Spleen (tissue), 13 donors: ENCODE results near the gene ATF6. TPM values are rescaled to one million over a fixed set of nuclear protein-coding genes. Genes with fewer than 3 reads are reported as not detected.

Experiments used
- DNase-seq: peaks from one replicate; pipeline ENCODE4 v3.0.0-alpha.2; 2020
- H3K27ac ChIP-seq, 8 donors: fragments of 200-600 bp; sonication (generic) in 7 of 8; 1 replicate in 4 of 8; 2 replicates in 4 of 8; pipeline versions ENCODE4 v1.5.0 to v1.8.0; 2016 to 2021; ENCODE audit warnings: inconsistent platforms in 4 of 8, mild to moderate bottlenecking in 4 of 8, moderate library complexity in 1 of 8
- H3K27me3 ChIP-seq, 7 donors: fragments of 200-600 bp; sonication (generic) in 6 of 7; replicated peaks in 1 of 7; 1 replicate in 4 of 7; 2 replicates in 3 of 7; pipeline versions ENCODE4 v1.5.0 to v1.8.0; 2016 to 2021; ENCODE audit warnings: inconsistent platforms in 3 of 7, mild to moderate bottlenecking in 1 of 7
- H3K36me3 ChIP-seq, 6 donors: fragments of 200-600 bp; sonication (generic) in 5 of 6; 1 replicate in 4 of 6; 2 replicates in 2 of 6; pipeline versions ENCODE4 v1.5.0 to v1.8.0; 2016 to 2021; ENCODE audit warnings: inconsistent platforms in 2 of 6
- H3K4me1 ChIP-seq, 6 donors: fragments of 200-600 bp; sonication (generic) in 5 of 6; 1 replicate in 3 of 6; 2 replicates in 3 of 6; pipeline versions ENCODE4 v1.5.0 to v1.8.0; 2016 to 2021; ENCODE audit warnings: inconsistent platforms in 3 of 6
- H3K4me3 ChIP-seq, 8 donors: fragments of 200-600 bp; sonication (generic) in 7 of 8; 1 replicate in 4 of 8; 2 replicates in 4 of 8; pipeline versions ENCODE4 v1.5.0 to v1.8.0; 2016 to 2021; ENCODE audit warnings: inconsistent platforms in 4 of 8, mild to moderate bottlenecking in 4 of 8, moderate library complexity in 2 of 8
- H3K9me3 ChIP-seq, 8 donors: fragments of 200-600 bp; sonication (generic) in 7 of 8; 1 replicate in 4 of 8; 2 replicates in 4 of 8; pipeline versions ENCODE4 v1.5.0 to v1.8.0; 2016 to 2021; ENCODE audit warnings: inconsistent platforms in 4 of 8
- POLR2A ChIP-seq, 3 donors: fragments of 450-650 bp; IDR thresholded peaks; one replicate each; pipeline ENCODE4 v1.5.1; 2017; ENCODE audit warnings: antibody characterized with exemption in 3 of 3, mild to moderate bottlenecking in 1 of 3
- POLR2AphosphoS5 ChIP-seq, 3 donors: sonication (generic); formaldehyde crosslinking; IDR thresholded peaks; one replicate each; pipeline ENCODE4 v1.5.1; 2017; ENCODE audit warnings: antibody characterized with exemption in 3 of 3
- WGBS, 5 donors: extraction: QIAGEN DNeasy Blood & Tissue Kit in 3 of 5; methylation state at CpG; one replicate each; pipeline versions ENCODE4 v1.1.5 to v1.1.7; 2013 to 2018; 5-methylcytosine and 5-hydroxymethylcytosine counted together
- intact Hi-C: fragments of 100-400 bp; cut with DNase I; formaldehyde crosslinking; loops from one replicate; pipeline ENCODE4 v1.15.0; 2023; ENCODE audit warnings: low total_unique reads
- long read RNA-seq, 2 donors: transcript quantifications; one replicate each; lab custom pipeline, GENCODE V29; 2026
- polyA plus RNA-seq, 3 donors: library from polyadenylated mRNA; stranded (reverse); fragments of 200-250 nt; gene quantifications; one replicate each; pipeline ENCODE4 v1.2.1, GENCODE V29; 2013
- total RNA-seq, 7 donors: library from RNA; depleted of rRNA in 3 of 7; stranded (reverse); fragments of >200 nt in 3 of 7; fragmentation: NEBNext Ultra II Directional in 4 of 7; extraction: Animal tissue kit (Norgen Biotek cat#: 25700) in 4 of 7; gene quantifications; one replicate each; pipeline versions ENCODE4 v1.1.0 to v1.2.1, GENCODE V29; 2016 to 2021
- TF ChIP-seq, protein P1 (sequence below), 11 experiments: fragments of 200-600 bp in 7 of 11; fragments of 450-650 bp in 4 of 11; sonication (generic) in 4 of 11; IDR thresholded peaks in 8 of 11; conservative IDR thresholded peaks in 3 of 11; 1 replicate in 7 of 11; 2 replicates in 4 of 11; pipeline versions ENCODE4 v1.4.0 to v1.8.0; 2016 to 2021; ENCODE audit warnings: antibody characterized with exemption in 11 of 11, inconsistent platforms in 4 of 11, mild to moderate bottlenecking in 1 of 11
- donor health status: healthy with polysubstance abuse.
- donor health status: DM: no; HTN: no; CAD: no; lungs with moderate emphysema.
- donor health status: DM: no; HTN: no; CAD: no.
- donor health status: Bipolar disorder and iron deficiency.
- donor health status: healthy.
- donor health status: DM: no; HTN: no; CAD: no.
- donor health status: DM: yes; HTN: yes; CAD: no.

The ATF6 gene, protein sequence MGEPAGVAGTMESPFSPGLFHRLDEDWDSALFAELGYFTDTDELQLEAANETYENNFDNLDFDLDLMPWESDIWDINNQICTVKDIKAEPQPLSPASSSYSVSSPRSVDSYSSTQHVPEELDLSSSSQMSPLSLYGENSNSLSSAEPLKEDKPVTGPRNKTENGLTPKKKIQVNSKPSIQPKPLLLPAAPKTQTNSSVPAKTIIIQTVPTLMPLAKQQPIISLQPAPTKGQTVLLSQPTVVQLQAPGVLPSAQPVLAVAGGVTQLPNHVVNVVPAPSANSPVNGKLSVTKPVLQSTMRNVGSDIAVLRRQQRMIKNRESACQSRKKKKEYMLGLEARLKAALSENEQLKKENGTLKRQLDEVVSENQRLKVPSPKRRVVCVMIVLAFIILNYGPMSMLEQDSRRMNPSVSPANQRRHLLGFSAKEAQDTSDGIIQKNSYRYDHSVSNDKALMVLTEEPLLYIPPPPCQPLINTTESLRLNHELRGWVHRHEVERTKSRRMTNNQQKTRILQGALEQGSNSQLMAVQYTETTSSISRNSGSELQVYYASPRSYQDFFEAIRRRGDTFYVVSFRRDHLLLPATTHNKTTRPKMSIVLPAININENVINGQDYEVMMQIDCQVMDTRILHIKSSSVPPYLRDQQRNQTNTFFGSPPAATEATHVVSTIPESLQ
- total RNA-seq (10 to 100 TPM; 25.2 to 46.8 (median 34.2) TPM), polyA plus RNA-seq (1 to 10 TPM; 2.5 to 4.3 (median 3.4) TPM)
- long read RNA-seq, donor 1, full-length matches to known transcripts, result 3 of 22 reads
- long read RNA-seq, donor 1, partial matches to known transcripts, result 19 of 22 reads
- long read RNA-seq, donor 1, other reads (novel, unspliced or antisense), result 0 of 22 reads
- long read RNA-seq, donor 2, full-length matches to known transcripts, result 7 of 7 reads
- long read RNA-seq, donor 2, partial matches to known transcripts, result 0 of 7 reads
- long read RNA-seq, donor 2, other reads (novel, unspliced or antisense), result 0 of 7 reads

DNA sequence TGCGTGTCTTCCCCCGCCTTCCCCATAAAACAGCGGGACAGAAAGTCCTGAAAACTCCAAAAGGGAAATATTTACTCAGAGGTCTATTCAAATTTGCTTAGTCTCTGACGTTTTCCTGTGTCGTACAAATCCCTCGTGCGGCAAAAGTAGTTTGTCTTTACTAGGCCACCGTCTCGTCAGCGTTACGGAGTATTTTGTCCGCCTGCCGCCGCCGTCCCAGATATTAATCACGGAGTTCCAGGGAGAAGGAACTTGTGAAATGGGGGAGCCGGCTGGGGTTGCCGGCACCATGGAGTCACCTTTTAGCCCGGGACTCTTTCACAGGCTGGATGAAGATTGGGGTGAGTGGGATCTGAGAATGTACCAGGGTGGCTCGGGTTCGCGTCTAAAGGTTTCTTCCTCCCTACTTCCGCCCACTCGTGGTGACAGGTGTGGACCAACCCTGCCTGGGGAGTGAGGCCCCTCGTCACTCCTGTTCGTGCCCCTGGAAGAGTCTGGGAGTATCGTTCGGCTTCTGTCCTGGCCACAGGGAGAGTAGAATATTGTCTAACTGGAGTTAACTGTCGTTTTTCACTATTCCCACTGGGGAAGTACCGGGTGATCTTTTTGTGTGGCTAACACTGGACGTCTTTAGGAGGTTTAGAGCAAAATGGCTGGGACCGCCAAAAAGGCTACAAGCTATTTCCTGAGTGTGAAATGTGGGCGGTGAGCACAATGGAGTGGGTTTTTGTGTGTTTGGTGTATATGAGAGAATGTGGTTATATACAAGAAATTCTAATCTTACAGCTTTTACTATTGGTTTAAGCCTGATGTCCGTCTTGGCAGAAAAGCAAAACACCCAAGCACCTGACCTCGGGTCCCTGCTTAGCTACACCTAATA is at the start of gene ATF6:
TSS of gene ATF6 (plus strand) at position 219 of the 880 bp plus-strand sequence. CDS start at position 260, 41 bp downstream.
- peak; percentile 92 for DNase-seq
- Histone ChIP-seq H3K9me3 (no peaks in the 10 kb centered on the region), H3K4me3 (peak within 1 kb of the TSS; percentile 71 to 90 (median 76)), H3K27me3 (no peaks in the 10 kb centered on the region), H3K36me3 (no peaks in the 10 kb centered on the region), H3K4me1 (peaks cover 21 to 68% (median 54%) of the 10 kb centered on the region in 6 donors), H3K27ac (peak within 1 kb of the TSS; percentile 74 to 94 (median 90))
- WGBS, 5 donors, result 0 to 1% (median 0%) methylated on average over 32 to 35 of the region's 35 CpGs
- intact Hi-C loops, result no loop called here
- TF ChIP-seq POLR2A (IDR thresholded peaks at IDR 0.05), result peak in 1 of 3 donors; percentile 52
- TF ChIP-seq, protein P1, sequence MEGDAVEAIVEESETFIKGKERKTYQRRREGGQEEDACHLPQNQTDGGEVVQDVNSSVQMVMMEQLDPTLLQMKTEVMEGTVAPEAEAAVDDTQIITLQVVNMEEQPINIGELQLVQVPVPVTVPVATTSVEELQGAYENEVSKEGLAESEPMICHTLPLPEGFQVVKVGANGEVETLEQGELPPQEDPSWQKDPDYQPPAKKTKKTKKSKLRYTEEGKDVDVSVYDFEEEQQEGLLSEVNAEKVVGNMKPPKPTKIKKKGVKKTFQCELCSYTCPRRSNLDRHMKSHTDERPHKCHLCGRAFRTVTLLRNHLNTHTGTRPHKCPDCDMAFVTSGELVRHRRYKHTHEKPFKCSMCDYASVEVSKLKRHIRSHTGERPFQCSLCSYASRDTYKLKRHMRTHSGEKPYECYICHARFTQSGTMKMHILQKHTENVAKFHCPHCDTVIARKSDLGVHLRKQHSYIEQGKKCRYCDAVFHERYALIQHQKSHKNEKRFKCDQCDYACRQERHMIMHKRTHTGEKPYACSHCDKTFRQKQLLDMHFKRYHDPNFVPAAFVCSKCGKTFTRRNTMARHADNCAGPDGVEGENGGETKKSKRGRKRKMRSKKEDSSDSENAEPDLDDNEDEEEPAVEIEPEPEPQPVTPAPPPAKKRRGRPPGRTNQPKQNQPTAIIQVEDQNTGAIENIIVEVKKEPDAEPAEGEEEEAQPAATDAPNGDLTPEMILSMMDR (IDR thresholded peaks at IDR 0.05 in 8 of 11, conservative IDR thresholded peaks at IDR 0.05 in 3 of 11), result peak in 1 of 11 experiments; percentile 10
- TF ChIP-seq POLR2AphosphoS5 (IDR thresholded peaks at IDR 0.05), result peak; percentile 59 to 95 (median 85)

GRCh38 chr1:161718559-161719324 is 47.4 kb upstream of the ATF6 start:
- peaks cover 0 to 29% (median 0%) of the 10 kb centered on the region in 7 donors for H3K27me3 ChIP-seq
- WGBS, 5 donors, result 41 to 49% (median 44%) methylated on average over 8 of the region's 8 CpGs
- no peak for DNase-seq
- peaks cover 6 to 56% (median 22%) of the 10 kb centered on the region in 6 donors for H3K4me1 ChIP-seq
- H3K27ac ChIP-seq, result peak overlapping the region in 5 of 8 donors; percentile 1 to 70 (median 38)
- peaks cover 0 to 5% (median 0%) of the 10 kb centered on the region in 6 donors for H3K36me3 ChIP-seq
- intact Hi-C loops, result no loop called here
- H3K4me3 ChIP-seq, result no peak overlapping the region
- no peaks in the 10 kb centered on the region for H3K9me3 ChIP-seq
- TF ChIP-seq POLR2AphosphoS5 (IDR thresholded peaks at IDR 0.05), result no peak
- TF ChIP-seq, protein P1 (IDR thresholded peaks at IDR 0.05 in 8 of 11, conservative IDR thresholded peaks at IDR 0.05 in 3 of 11), result no peak
- no peak for TF ChIP-seq POLR2A (IDR thresholded peaks at IDR 0.05)

DNA sequence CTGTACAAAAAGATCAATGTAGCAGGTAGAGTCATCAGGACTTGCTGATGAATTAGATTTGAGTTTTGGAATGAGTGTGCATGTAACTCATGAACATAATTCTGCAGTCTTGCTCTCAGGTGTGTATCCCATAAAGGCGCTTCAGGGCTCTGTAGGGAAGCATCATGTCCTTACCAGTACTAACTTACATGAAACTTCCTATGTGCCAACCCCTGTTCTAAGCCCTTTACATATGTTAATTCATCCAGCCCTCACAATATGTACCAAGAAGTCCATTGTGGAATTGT is 46.9 kb upstream of the ATF6 start:
- no peak for DNase-seq
- Histone ChIP-seq H3K27me3 (peaks cover 0 to 29% (median 0%) of the 10 kb centered on the region in 7 donors), H3K36me3 (peaks cover 0 to under 1% (median 0%) of the 10 kb centered on the region in 6 donors), H3K27ac (peak overlapping the region in 4 of 8 donors; percentile 21 to 70 (median 47)), H3K4me3 (no peak overlapping the region), H3K4me1 (peaks cover 6 to 56% (median 22%) of the 10 kb centered on the region in 6 donors), H3K9me3 (no peaks in the 10 kb centered on the region)
- intact Hi-C loops, result no loop called here
- TF ChIP-seq POLR2A (IDR thresholded peaks at IDR 0.05), result no peak
- TF ChIP-seq POLR2AphosphoS5 (IDR thresholded peaks at IDR 0.05), result no peak
- TF ChIP-seq, protein P1 (IDR thresholded peaks at IDR 0.05 in 8 of 11, conservative IDR thresholded peaks at IDR 0.05 in 3 of 11), result no peak
- WGBS, 5 donors, result 81 to 93% (median 89%) methylated on average over 1 of the region's 1 CpG
